CD4-positive, alpha-beta T cell treated with Interleukin-21 for 1 hour (primary cell): ENCODE results near the gene CNTNAP2.
"Not testable (repeated sequence)": the region's sequence is repeated elsewhere in the genome, so short reads cannot be mapped to it uniquely, and the experiment has no call there.

Experiments
- DNase-seq: peaks from one replicate; pipeline ENCODE4 v3.0.0-alpha.2; 2020

The CNTNAP2 gene

DNA sequence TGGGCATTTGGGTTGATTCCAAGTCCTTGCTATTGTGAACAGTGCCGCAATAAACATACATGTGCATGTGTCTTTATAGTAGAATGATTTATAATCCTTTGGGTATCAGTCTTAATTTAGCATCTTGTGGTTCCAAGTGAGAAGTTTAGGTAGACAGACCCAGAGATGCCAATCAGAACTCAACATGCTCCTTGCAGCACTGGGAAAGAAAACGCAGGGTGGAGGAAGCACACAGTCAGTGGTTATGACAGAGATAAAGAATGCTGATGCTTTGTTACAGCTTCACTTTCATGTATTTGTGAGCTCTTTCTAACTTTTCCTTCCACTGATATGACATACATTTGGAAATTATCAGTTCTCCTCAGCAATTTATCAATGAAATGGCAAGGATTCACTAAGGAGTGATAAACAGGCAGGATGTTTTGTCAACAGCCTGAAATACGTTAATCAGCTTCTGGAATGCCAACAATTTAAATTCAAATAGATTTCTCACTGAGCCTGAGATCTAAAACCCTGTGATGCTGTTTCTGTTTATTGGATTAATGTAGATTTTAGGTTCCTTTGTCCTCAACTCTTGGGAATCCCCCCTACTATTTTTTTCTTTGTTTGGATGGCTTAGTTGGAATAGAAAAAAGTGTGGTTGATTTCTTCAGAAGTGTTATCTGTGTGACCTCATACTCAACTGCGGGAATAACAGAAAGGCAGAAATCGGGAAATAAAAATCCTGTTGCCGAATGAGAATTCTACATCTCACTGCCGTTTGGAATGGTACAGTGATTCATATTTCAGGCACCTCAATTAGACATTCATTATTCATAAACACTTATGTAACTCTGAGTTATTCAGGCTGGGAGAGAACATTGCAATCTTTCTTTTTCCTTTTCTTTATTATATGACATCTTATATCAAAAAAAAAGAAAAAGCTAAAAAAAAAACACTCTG lies 675.0 kb downstream of the CNTNAP2 start:
- DNase-seq: no peak

DNA sequence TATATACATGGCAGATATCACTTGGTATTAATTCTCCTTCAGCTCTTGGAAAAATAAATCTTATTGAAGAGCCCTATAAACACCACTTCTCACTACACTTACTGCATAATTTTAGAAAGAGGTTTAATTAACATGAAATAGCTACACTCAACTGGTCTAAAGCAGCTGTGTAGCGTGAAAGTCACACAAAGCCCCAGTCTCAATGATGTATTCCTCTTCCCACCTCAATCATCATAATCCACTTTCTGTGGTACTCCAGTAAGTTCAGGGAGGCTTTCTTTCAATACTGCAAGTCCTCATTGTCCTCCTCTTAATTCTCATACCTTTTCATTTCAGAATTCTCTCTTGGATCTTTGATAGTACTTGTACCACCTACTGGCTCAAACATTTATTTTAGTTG lies 688.0 kb downstream of the CNTNAP2 start:
- no peak for DNase-seq

GRCh38 chr7:146805082-146805481 lies 688.5 kb downstream of the CNTNAP2 start:
- no peak for DNase-seq

- no peak for DNase-seq
Observed at GRCh38 chr7:146826329-146826728, 709.7 kb downstream of the CNTNAP2 start.

- no peak for DNase-seq
Observed at GRCh38 chr7:146830686-146831085, 714.1 kb downstream of the CNTNAP2 start.

- no peak for DNase-seq
Observed at GRCh38 chr7:146831875-146832274, 715.3 kb downstream of the CNTNAP2 start.

DNA sequence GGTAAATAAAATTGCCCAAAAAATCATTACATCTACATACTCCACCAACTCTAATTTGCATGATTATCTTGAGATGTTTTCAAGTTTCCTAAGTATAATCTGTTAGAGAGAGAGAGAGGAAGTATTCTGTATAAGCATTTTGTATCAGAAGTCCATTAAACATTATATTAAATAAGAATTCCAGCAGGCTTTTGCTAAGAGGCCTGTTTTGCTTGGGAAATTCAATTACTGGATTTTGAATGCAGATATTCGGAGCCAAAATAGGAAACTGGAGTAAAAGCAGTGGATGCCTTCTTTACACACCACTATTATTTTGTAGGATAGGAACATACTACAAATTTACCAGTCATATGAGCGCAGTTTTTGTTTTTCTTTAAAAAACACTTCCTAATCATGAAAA lies 727.8 kb downstream of the CNTNAP2 start:
- no peak for DNase-seq

DNA sequence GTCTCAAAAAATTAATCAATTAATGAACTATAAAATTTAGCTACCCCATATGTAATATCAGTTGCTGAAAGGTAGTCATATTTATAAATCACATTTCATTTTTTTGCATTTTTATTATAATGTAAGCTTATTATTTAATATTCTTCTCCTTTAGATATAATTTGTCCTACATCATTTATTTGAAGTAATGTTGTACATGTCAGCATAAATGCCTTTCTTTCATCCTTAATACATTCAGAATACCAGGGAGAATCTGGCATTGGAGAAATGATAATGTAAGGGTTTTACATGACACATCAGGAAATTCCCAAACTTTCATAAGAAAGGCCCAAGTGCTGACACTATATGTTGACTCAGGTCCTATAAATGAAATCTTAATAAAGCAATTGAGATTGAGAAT lies 742.1 kb downstream of the CNTNAP2 start:
- DNase-seq: no peak

DNA sequence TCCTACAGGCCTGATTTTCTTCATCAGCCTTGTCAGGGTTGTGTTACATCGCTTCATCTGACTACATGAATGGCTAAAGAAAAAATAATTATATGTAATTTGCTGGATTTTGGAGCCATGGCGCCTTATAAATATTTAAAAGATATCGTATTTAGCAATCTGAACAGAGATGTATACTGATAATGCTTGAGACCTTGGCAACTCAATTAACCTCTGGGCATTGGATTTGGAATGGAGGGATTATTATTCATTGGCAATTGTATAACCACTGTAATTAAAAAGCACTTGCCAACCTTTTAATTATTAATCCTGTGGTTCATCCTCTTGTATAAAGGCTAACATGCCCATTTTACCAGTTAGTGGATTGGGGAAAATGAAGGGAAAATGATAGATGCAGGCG lies 745.1 kb downstream of the CNTNAP2 start:
- DNase-seq: no peak

- DNase-seq: no peak
Observed at GRCh38 chr7:146862415-146862814, 745.8 kb downstream of the CNTNAP2 start.

- DNase-seq: no peak
Observed at GRCh38 chr7:146864644-146865043, 748.0 kb downstream of the CNTNAP2 start.

DNA sequence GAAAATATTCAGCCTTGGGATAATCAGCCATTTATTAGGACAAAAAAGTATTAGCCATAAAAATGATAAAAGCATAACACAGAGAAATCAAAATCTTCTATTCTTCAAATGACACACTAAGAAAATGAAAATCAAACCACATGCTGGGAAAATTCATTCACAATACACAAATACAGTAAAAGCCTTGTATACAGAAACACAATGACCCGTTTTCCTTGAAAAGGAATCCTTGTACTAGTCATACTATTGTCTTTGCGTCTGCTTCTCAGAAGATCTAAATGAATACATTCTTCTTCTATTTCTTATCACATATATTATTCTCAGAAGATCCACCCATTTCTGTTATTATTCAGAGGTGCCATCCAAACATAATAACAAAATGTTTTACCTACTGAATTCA lies 749.1 kb downstream of the CNTNAP2 start:
- no peak for DNase-seq

- no peak for DNase-seq
Observed at GRCh38 chr7:146874722-146875121, 758.1 kb downstream of the CNTNAP2 start.

GRCh38 chr7:146875237-146875785 lies 758.7 kb downstream of the CNTNAP2 start:
- DNase-seq: no peak

- no peak for DNase-seq
Observed at GRCh38 chr7:146875981-146876380, 759.4 kb downstream of the CNTNAP2 start.

DNA sequence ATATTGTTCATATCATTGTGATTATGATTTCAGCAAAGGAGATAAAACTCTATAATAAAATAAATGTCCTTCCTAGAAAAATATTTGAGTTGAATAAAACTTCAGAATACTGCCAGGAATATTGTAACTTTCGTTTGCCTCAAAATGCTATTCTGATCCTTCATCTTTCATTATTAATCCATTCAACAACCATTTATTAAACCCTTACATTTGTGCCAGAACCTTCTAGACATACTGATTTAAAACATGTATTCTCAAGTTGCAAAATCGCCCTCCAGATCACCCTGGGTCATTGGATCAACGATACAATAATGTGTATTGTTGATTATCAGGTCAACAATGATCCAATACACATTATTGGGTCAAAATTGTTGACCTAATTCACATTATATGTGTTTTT lies 759.8 kb downstream of the CNTNAP2 start:
- DNase-seq: no peak

DNA sequence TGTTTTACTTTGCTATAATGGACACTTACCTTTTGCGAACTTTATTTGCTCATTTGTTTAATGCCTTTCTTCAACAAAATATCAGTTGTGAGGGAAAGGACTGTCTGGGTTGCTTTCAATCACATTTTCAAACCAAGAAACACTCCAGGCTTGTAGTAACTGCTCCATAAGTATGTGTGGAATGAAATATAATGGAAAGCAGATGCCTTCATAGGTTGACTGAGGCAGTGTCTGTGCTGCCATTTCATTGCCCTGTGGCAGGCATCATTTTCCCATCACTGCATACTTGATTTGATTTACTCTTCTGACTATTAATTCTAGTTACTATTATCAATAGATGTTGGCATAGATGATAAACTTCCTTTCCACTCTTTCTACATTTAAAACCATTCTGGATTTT lies 762.3 kb downstream of the CNTNAP2 start:
- DNase-seq: no peak

DNA sequence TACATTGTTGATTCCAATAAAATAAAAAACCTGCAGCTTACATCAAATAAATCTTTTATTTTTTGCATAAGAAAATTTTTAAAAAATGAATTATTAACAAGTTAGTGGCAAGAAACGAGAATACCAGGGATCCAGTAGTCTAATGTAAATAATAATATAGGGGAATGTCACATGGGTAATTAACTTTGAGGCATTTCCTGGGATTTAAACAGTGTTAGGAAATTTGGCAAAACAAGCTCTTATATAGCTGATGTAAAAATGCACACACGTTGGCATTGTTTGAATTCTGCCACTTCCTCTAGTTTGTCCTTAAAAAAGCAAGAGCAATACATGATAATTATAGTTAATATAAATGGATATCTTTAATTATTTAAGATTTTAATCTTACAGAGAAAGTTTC lies 768.6 kb downstream of the CNTNAP2 start:
- DNase-seq: no peak

DNA sequence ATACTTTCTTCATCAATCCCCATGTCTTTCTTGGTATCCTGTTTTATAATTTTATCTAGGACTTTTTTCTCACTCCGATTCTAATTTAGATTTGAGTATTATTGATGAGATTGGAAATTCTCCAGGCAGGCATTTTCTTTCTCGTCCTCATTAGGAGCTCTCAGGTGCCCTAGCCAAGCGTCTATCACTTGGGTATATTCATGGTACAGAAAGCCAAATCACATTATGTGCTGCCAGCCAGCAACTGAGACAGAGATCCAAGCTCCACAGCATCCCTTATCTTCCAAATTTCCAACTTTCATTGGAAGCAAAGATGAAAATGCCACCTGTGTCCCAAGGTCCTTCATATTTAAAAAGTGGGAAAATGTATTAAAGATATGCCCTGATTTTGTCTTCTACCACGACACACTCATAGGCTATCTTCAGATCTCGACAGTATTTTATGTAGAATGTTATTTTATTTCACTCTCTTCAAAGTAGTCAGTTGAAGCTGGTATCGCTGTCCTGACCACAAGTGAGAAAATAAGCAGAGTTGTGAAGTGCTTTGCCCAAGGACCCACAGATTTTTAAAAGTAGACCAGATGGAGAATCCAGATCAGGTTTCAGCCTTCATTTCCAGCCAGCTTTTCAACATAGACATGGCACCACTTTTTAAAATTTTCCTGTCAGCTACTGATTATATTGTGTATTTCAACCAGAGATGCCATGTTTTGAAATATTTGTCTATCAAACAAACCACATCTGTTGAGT lies 773.4 kb downstream of the CNTNAP2 start:
- DNase-seq: no peak

DNA sequence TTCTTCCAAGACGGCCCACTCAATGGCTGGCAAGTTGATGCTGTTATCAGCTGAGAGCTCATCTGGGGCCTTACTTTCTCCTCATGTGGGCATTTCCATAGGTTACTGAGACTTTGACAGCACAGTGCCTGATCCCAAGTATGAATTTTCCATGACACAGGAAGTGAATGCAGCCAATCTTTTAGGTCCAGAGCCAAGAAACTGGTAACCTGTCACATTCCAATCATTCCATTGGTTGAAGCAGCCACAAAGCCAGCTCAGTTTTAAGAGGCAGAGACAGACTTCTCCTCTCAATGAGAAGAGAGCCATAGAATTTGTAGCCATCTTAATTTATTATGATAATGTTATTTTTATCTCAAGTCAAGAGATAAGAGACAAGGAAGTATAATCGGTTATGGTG lies 775.5 kb downstream of the CNTNAP2 start:
- no peak for DNase-seq

DNA sequence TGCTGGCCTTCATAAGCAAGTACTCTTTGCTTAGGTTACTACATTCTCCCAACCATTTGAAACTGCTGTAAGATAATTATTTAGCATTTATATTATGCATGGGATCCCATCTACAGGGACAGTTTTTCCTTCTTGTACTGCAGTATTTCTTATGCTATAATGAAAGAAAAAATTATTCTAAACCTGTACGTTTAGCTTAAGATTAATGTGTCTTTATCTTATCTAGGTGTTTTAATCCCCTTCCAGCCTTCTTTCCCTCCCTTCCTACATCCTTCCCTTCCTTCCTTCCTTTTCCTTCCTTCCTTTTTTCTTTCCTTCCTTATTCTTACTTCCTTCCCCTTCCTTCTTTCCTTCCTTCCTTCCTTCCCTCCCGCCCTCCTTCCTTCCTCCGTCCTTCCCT lies 778.3 kb downstream of the CNTNAP2 start:
- DNase-seq: no peak

- no peak for DNase-seq
Observed at GRCh38 chr7:146902266-146902665, 785.7 kb downstream of the CNTNAP2 start.

GRCh38 chr7:146902728-146903127 lies 786.1 kb downstream of the CNTNAP2 start:
- no peak for DNase-seq

GRCh38 chr7:146905746-146906145 lies 789.1 kb downstream of the CNTNAP2 start:
- not testable (repeated sequence) for DNase-seq
